Left cardiac atrium (tissue), 4 donors: ENCODE data around the gene ALG12. TPM values are rescaled to one million over a fixed set of nuclear protein-coding genes. Genes with fewer than 3 reads are reported as not detected.

Source experiments
- ATAC-seq, 2 donors: fragments of 200-7000 bp; cut with Tn5 transposase; one replicate each; pipeline ENCODE4 v1.9.1; 2020; ENCODE audit warnings: mild to moderate bottlenecking in 2 of 2, moderate library complexity in 2 of 2
- DNase-seq: peaks from one replicate; pipeline ENCODE4 v3.0.0-alpha.2; 2020
- intact Hi-C, 2 donors: fragments of 100-400 bp; cut with DNase I; formaldehyde crosslinking; loops; one replicate each; pipeline versions ENCODE4 v1.14.1 to v1.15.1; 2022 to 2023
- total RNA-seq, 2 donors: library from RNA; stranded (reverse); fragmentation: NEBNext Ultra II Directional; extraction: Animal tissue kit (Norgen Biotek cat#: 25700); gene quantifications; one replicate each; pipeline ENCODE4 v1.2.1, GENCODE V29; 2021
- donor health status: DM: no; HTN: yes; CAD: no.
- donor health status: DM: no; HTN: yes; CAD: no; lungs with severe emphysema.
- donor health status: DM: yes; HTN: yes; CAD: no.
- donor health status: Dilated cardiomyopathy.

Gene ALG12
- total RNA-seq, 2 donors from 2014 or later: 15.3 to 15.9 TPM

- DNase-seq (no peak), ATAC-seq (no peak)
- intact Hi-C loops: no loop called here
Observed at GRCh38 chr22:49904040-49904369, 14.2 kb downstream of the ALG12 start.

- intact Hi-C loops: no loop called here
- ATAC-seq: peak; percentile 21 to 61
- DNase-seq: no peak
Observed at GRCh38 chr22:49903322-49904039, 14.8 kb downstream of the ALG12 start.

GRCh38 chr22:49901457-49901856 is 16.8 kb downstream of the ALG12 start:
- no peak for ATAC-seq
- intact Hi-C loops: no loop called here

GRCh38 chr22:49900441-49901230 is 17.6 kb downstream of the ALG12 start:
- DNase-seq (no peak), ATAC-seq (no peak)
- intact Hi-C loops: no loop called here

More at GRCh38 chr22:49901457-49901856, 16.8 kb downstream of the ALG12 start:
- DNase-seq: no peak

GRCh38 chr22:49899530-49899929 is 18.7 kb downstream of the ALG12 start:
- intact Hi-C loops: no loop called here
- DNase-seq: no peak
- no peak for ATAC-seq

GRCh38 chr22:49897015-49897684 is 21.1 kb downstream of the ALG12 start:
- ATAC-seq: no peak
- no peak for DNase-seq
- intact Hi-C loops: no loop called here

- no peak for ATAC-seq
- intact Hi-C loops: no loop called here
- no peak for DNase-seq
Observed at GRCh38 chr22:49896201-49896600, 22.0 kb downstream of the ALG12 start.

- DNase-seq: no peak
- intact Hi-C loops: no loop called here
- ATAC-seq: peak in 1 of 2 donors; percentile 34
Observed at GRCh38 chr22:49894322-49895054, 23.8 kb downstream of the ALG12 start.

- ATAC-seq (no peak), DNase-seq (no peak)
- intact Hi-C loops: no loop called here
Observed at GRCh38 chr22:49893025-49893424, 25.2 kb downstream of the ALG12 start.

- DNase-seq: no peak
- peak; percentile 59 to 63 for ATAC-seq
- intact Hi-C loops: no loop called here
Observed at GRCh38 chr22:49892226-49892899, 25.9 kb downstream of the ALG12 start.

- no peak for DNase-seq
- intact Hi-C loops: no loop called here
Observed at GRCh38 chr22:49889071-49889470, 29.2 kb downstream of the ALG12 start.

GRCh38 chr22:49887702-49888101 is 30.5 kb downstream of the ALG12 start:
- ATAC-seq (no peak), DNase-seq (no peak)
- intact Hi-C loops: no loop called here

More at GRCh38 chr22:49889071-49889470, 29.2 kb downstream of the ALG12 start:
- peak in 1 of 2 donors; percentile 44 for ATAC-seq

- ATAC-seq (no peak), DNase-seq (no peak)
- intact Hi-C loops: no loop called here
Observed at GRCh38 chr22:49887064-49887451, 31.2 kb downstream of the ALG12 start.

- intact Hi-C loops: no loop called here
- DNase-seq (no peak), ATAC-seq (no peak)
Observed at GRCh38 chr22:49886346-49887063, 31.7 kb downstream of the ALG12 start.

GRCh38 chr22:49885881-49886280 is 32.4 kb downstream of the ALG12 start:
- intact Hi-C loops: no loop called here
- DNase-seq: no peak

GRCh38 chr22:49885281-49885680 is 33.0 kb downstream of the ALG12 start:
- intact Hi-C loops: no loop called here
- no peak for ATAC-seq
- DNase-seq: no peak

More at GRCh38 chr22:49885881-49886280, 32.4 kb downstream of the ALG12 start:
- ATAC-seq: no peak

GRCh38 chr22:49884503-49885260 is 33.6 kb downstream of the ALG12 start:
- ATAC-seq (no peak), DNase-seq (no peak)
- intact Hi-C loops: no loop called here

GRCh38 chr22:49884075-49884474 is 34.2 kb downstream of the ALG12 start:
- no peak for DNase-seq
- intact Hi-C loops: no loop called here

More at GRCh38 chr22:49884075-49884474, 34.2 kb downstream of the ALG12 start:
- ATAC-seq: no peak
